Heart left ventricle (tissue), 16 donors: Measurements from ENCODE around the gene LINGO1. TPM values are rescaled to one million over a fixed set of nuclear protein-coding genes. Genes with fewer than 3 reads are reported as not detected.
A peak's percentile ranks its signal among the peaks of the same experiment; 100 is the strongest.

Experiments used
- ATAC-seq, 4 donors: fragments of 200-7000 bp; cut with Tn5 transposase; one replicate each; pipeline ENCODE4 v1.9.1; 2020 to 2022; ENCODE audit warnings: moderate library complexity in 4 of 4, mild to moderate bottlenecking in 3 of 4, moderate number of reproducible peaks in 1 of 4
- DNase-seq, 5 donors: peaks; one replicate each; pipeline ENCODE4 v3.0.0-alpha.2; 2020
- H3K27ac ChIP-seq, 12 donors: fragments of 200-600 bp; sonication (generic) in 4 of 12; one replicate each; pipeline versions ENCODE4 v1.5.0 to v1.8.0; 2016 to 2022; ENCODE audit warnings: mild to moderate bottlenecking in 2 of 12
- H3K27me3 ChIP-seq, 9 donors: fragments of 200-600 bp; sonication (generic) in 2 of 9; one replicate each; pipeline versions ENCODE4 v1.5.1 to v1.8.0; 2016 to 2022; ENCODE audit warnings: mild to moderate bottlenecking in 3 of 9
- H3K36me3 ChIP-seq, 9 donors: fragments of 200-600 bp; sonication (generic) in 2 of 9; one replicate each; pipeline versions ENCODE4 v1.5.0 to v1.8.0; 2018 to 2022; ENCODE audit warnings: mild to moderate bottlenecking in 2 of 9
- H3K4me1 ChIP-seq, 12 donors: fragments of 200-600 bp; sonication (generic) in 4 of 12; one replicate each; pipeline versions ENCODE4 v1.5.0 to v1.8.0; 2016 to 2022; ENCODE audit warnings: mild to moderate bottlenecking in 3 of 12
- H3K4me3 ChIP-seq, 12 donors: fragments of 200-600 bp; sonication (generic) in 4 of 12; one replicate each; pipeline versions ENCODE4 v1.5.0 to v1.8.0; 2017 to 2022; ENCODE audit warnings: mild to moderate bottlenecking in 9 of 12, moderate library complexity in 4 of 12
- H3K9me3 ChIP-seq, 12 donors: fragments of 200-600 bp; sonication (generic) in 4 of 12; one replicate each; pipeline versions ENCODE4 v1.5.0 to v1.8.0; 2016 to 2022; ENCODE audit warnings: mild to moderate bottlenecking in 1 of 12
- CTCF ChIP-seq, 12 donors: fragments of 200-600 bp; sonication (generic) in 4 of 12; IDR thresholded peaks; one replicate each; pipeline versions ENCODE4 v1.5.0 to v1.8.0; 2018 to 2022; ENCODE audit warnings: antibody characterized with exemption in 12 of 12, mild to moderate bottlenecking in 5 of 12
- POLR2A ChIP-seq, 2 donors: fragments of 450-650 bp; IDR thresholded peaks; one replicate each; pipeline ENCODE4 v1.6.1; 2017; ENCODE audit warnings: antibody characterized with exemption in 2 of 2, mild to moderate bottlenecking in 2 of 2, moderate library complexity in 2 of 2
- WGBS, 4 donors: extraction: QIAGEN DNeasy Blood & Tissue Kit in 2 of 4; methylation state at CpG; one replicate each; pipeline versions ENCODE4 v1.1.5 to v1.1.7; 2013 to 2018; 5-methylcytosine and 5-hydroxymethylcytosine counted together
- intact Hi-C, 10 donors: fragments of 100-400 bp; cut with DNase I; formaldehyde crosslinking; loops; one replicate each; pipeline versions ENCODE4 v1.11.1 to v1.14.2; 2022
- polyA plus RNA-seq, 2 donors: library from polyadenylated mRNA; stranded (reverse); fragments of 200-250 nt; gene quantifications; one replicate each; pipeline ENCODE4 v1.2.3, GENCODE V29; 2013
- total RNA-seq, 9 donors: library from RNA; depleted of rRNA in 2 of 9; stranded (reverse); fragments of >200 nt in 2 of 9; fragmentation: NEBNext Ultra II Directional in 3 of 9; extraction: Animal tissue kit (Norgen Biotek cat#: 25700) in 3 of 9; gene quantifications; one replicate each; pipeline versions ENCODE4 v1.1.0 to v1.2.4, GENCODE V29; 2016 to 2023
- donor health status: ischemic (EF 13 %, LVEDD 7.1; RV severe dilation, severe dysfunction).
- donor health status: healthy with polysubstance abuse.
- donor health status: DM: no; HTN: yes; CAD: no.
- donor health status: DM: no; HTN: no; CAD: no.
- donor health status: ischemic (EF 25% LVEDD 6.9; RV normal size, moderate dysfunction).
- donor health status: ischemic (EF 25% LVEDD 5.7; RV mildly dilated, moderate dysfunction).
- donor health status: healthy.
- donor health status: DM: yes; HTN: yes; CAD: no.
- donor health status: ischemic (EF 35%, LVEDD 5.7; RV mildly dilated, moderate dysfunction).
- donor health status: nonischemic (EF 11% LVEDD 7.7; RV severe dilation, severe dysfunction).
- donor health status: DM: yes; HTN: yes; CAD: no.
- donor health status: PGD.
- donor health status: ischemic (EF 29% LVEDD 5.4; RV normal size, mild dysfunction).
- donor health status: nonischemic (EF 23%, LVEDD 6.1; RV moderate dilation, normal function).

LINGO1 gene
- total and polyA plus RNA-seq, 11 donors: 0.49 to 4.0 (median 1.7) TPM

GRCh38 chr15:77663256-77663655 is 30.5 kb upstream of the LINGO1 start:
- no peak overlapping the region for H3K27ac ChIP-seq
- H3K9me3 ChIP-seq: no peaks in the 10 kb centered on the region
- DNase-seq (no peak), ATAC-seq (no peak)
- WGBS, 4 donors: 63 to 76% (median 67%) methylated on average over 4 to 5 of the region's 5 CpGs
- intact Hi-C loops: loop anchor here in 1 of 10 donors (10.0 kb wide), 1 partner anchor 162 kb away; no protein-coding TSS in a partner anchor
- H3K4me3 ChIP-seq: no peak overlapping the region
- no peaks in the 10 kb centered on the region for H3K36me3 ChIP-seq
- peaks cover 0 to 16% (median 0%) of the 10 kb centered on the region in 9 donors for H3K27me3 ChIP-seq
- TF ChIP-seq POLR2A (IDR thresholded peaks at IDR 0.05) (no peak), CTCF (IDR thresholded peaks at IDR 0.05) (no peak)
- H3K4me1 ChIP-seq: peaks cover 0 to 3% (median 0%) of the 10 kb centered on the region in 12 donors

GRCh38 chr15:77659350-77660321 is 26.9 kb upstream of the LINGO1 start:
- intact Hi-C loops: loop anchor here in 2 of 10 donors (2.0 to 10.0 kb wide), 2 partner anchors 161 to 165 kb away; no protein-coding TSS in a partner anchor
- ATAC-seq (peak in 3 of 4 donors; percentile 55 to 76 (median 70)), DNase-seq (peak; percentile 33 to 64 (median 52))
- H3K36me3 ChIP-seq: no peaks in the 10 kb centered on the region
- H3K4me3 ChIP-seq: no peak overlapping the region
- no peaks in the 10 kb centered on the region for H3K9me3 ChIP-seq
- H3K27me3 ChIP-seq: peaks cover 0 to 34% (median 0%) of the 10 kb centered on the region in 9 donors
- peaks cover 0 to 3% (median 0%) of the 10 kb centered on the region in 12 donors for H3K4me1 ChIP-seq
- WGBS, 4 donors: 56 to 61% (median 58%) methylated on average over 11 to 12 of the region's 12 CpGs
- TF ChIP-seq POLR2A (IDR thresholded peaks at IDR 0.05): no peak
- TF ChIP-seq CTCF (IDR thresholded peaks at IDR 0.05): peak; percentile 24 to 67 (median 47)
- H3K27ac ChIP-seq: no peak overlapping the region

GRCh38 chr15:77658304-77658703 is 25.6 kb upstream of the LINGO1 start:
- peaks cover 0 to 33% (median 3%) of the 10 kb centered on the region in 9 donors for H3K27me3 ChIP-seq

More at GRCh38 chr15:77658304-77658703, 25.6 kb upstream of the LINGO1 start:
- TF ChIP-seq POLR2A (IDR thresholded peaks at IDR 0.05) (no peak), CTCF (IDR thresholded peaks at IDR 0.05) (no peak)
- ATAC-seq (no peak), DNase-seq (peak in 1 of 5 donors; percentile 19)
- WGBS, 4 donors: 79 to 97% (median 84%) methylated on average over 6 of the region's 6 CpGs
- H3K36me3 ChIP-seq: no peaks in the 10 kb centered on the region
- intact Hi-C loops: loop anchor here in 1 of 10 donors (2.0 kb wide), 1 partner anchor 162 kb away; no protein-coding TSS in a partner anchor
- no peak overlapping the region for H3K27ac ChIP-seq
- H3K4me3 ChIP-seq: no peak overlapping the region
- peaks cover 0 to 9% (median 0%) of the 10 kb centered on the region in 12 donors for H3K9me3 ChIP-seq
- H3K4me1 ChIP-seq: peaks cover 0 to 3% (median 0%) of the 10 kb centered on the region in 12 donors
